ENCODE data around the gene LRFN3.
"Not testable (repeated sequence)": the region's sequence is repeated elsewhere in the genome, so short reads cannot be mapped to it uniquely, and the experiment has no call there.

LRFN3 gene

GRCh38 chr19:35905178-35905727 lies 30.9 kb upstream of the LRFN3 start:
- no peak for DNase-seq (ENCODE audit: low read depth)

- no peak for DNase-seq (ENCODE audit: low read depth)
Measured at GRCh38 chr19:35907377-35907745, 28.8 kb upstream of the LRFN3 start.

GRCh38 chr19:35908010-35908441 lies 28.1 kb upstream of the LRFN3 start, which contains the start of gene TYROBP:
Gene TYROBP (minus strand): TSS chr19:35908295. CDS start chr19:35908228, 67 bp downstream.
- DNase-seq (ENCODE audit: low read depth): no peak

- no peak for DNase-seq (ENCODE audit: low read depth)
Measured at GRCh38 chr19:35908973-35909683, 27.0 kb upstream of the LRFN3 start.

- no peak for DNase-seq (ENCODE audit: low read depth)
Measured at GRCh38 chr19:35909684-35910035, 26.5 kb upstream of the LRFN3 start.

- DNase-seq (ENCODE audit: low read depth): not testable (repeated sequence)
Measured at GRCh38 chr19:35910355-35910754, 25.8 kb upstream of the LRFN3 start.

- DNase-seq (ENCODE audit: low read depth): no peak
Measured at GRCh38 chr19:35911173-35911572, 25.0 kb upstream of the LRFN3 start.

GRCh38 chr19:35911790-35912189 lies 24.4 kb upstream of the LRFN3 start:
- no peak for DNase-seq (ENCODE audit: low read depth)

- no peak for DNase-seq (ENCODE audit: low read depth)
Measured at GRCh38 chr19:35913589-35913988, 22.6 kb upstream of the LRFN3 start.

- no peak for DNase-seq (ENCODE audit: low read depth)
Measured at GRCh38 chr19:35915443-35915842, 20.7 kb upstream of the LRFN3 start.

- DNase-seq (ENCODE audit: low read depth): no peak
Measured at GRCh38 chr19:35919306-35919705, 16.9 kb upstream of the LRFN3 start.

GRCh38 chr19:35921012-35921411 lies 15.2 kb upstream of the LRFN3 start:
- DNase-seq (ENCODE audit: low read depth): no peak

- DNase-seq (ENCODE audit: low read depth): no peak
Measured at GRCh38 chr19:35925501-35925900, 10.7 kb upstream of the LRFN3 start.

- no peak for DNase-seq (ENCODE audit: low read depth)
Measured at GRCh38 chr19:35928507-35928906, 7.7 kb upstream of the LRFN3 start.

GRCh38 chr19:35929876-35930275 lies 6.3 kb upstream of the LRFN3 start:
- DNase-seq (ENCODE audit: low read depth): no peak

GRCh38 chr19:35931161-35931873 lies 4.9 kb upstream of the LRFN3 start:
- DNase-seq (ENCODE audit: low read depth): peak; percentile 99

GRCh38 chr19:35931874-35932202 lies 4.3 kb upstream of the LRFN3 start:
- no peak for DNase-seq (ENCODE audit: low read depth)

- DNase-seq (ENCODE audit: low read depth): no peak
Measured at GRCh38 chr19:35932291-35932936, 3.8 kb upstream of the LRFN3 start.

- no peak for DNase-seq (ENCODE audit: low read depth)
Measured at GRCh38 chr19:35936738-35937268, 629 bp downstream of the LRFN3 start.

- DNase-seq (ENCODE audit: low read depth): no peak
Measured at GRCh38 chr19:35937345-35938281, 1.4 kb downstream of the LRFN3 start.
